ENCODE results near the gene CTNNA2. TPM values are rescaled to one million over a fixed set of nuclear protein-coding genes. Genes with fewer than 3 reads are reported as not detected.

CTNNA2 gene
- total and polyA plus RNA-seq, 8 donors, result 0.28 to 5.7 (median 0.44) TPM; not detected in 4

GRCh38 chr2:79573895-79574674, 61.2 kb downstream of the CTNNA2 start:
- no peak overlapping the region for H3K4me3 ChIP-seq
- intact Hi-C loops (cut with DNase I; ENCODE audit: low total_unique reads), result no loop called here
- no peaks in the 10 kb centered on the region for H3K4me1 ChIP-seq
- WGBS, 5 donors, result 61 to 69% (median 63%) methylated on average over 6 of the region's 6 CpGs
- no peak for DNase-seq
- TF ChIP-seq CTCF (IDR thresholded peaks at IDR 0.05), result no peak
- no peak for TF ChIP-seq POLR2A (IDR thresholded peaks at IDR 0.05)
- no peak for TF ChIP-seq EP300 (IDR thresholded peaks at IDR 0.05)
- no peak for TF ChIP-seq POLR2AphosphoS5 (IDR thresholded peaks at IDR 0.05)
- H3K36me3 ChIP-seq, result no peaks in the 10 kb centered on the region
- no peak overlapping the region for H3K27ac ChIP-seq
- H3K27me3 ChIP-seq, result no peaks in the 10 kb centered on the region
- H3K9me3 ChIP-seq, result no peaks in the 10 kb centered on the region

- TF ChIP-seq EP300 (IDR thresholded peaks at IDR 0.05) (no peak), POLR2A (IDR thresholded peaks at IDR 0.05) (no peak), POLR2AphosphoS5 (IDR thresholded peaks at IDR 0.05) (no peak), CTCF (IDR thresholded peaks at IDR 0.05) (no peak)
- Histone ChIP-seq H3K27ac (no peak overlapping the region), H3K9me3 (no peaks in the 10 kb centered on the region), H3K27me3 (no peaks in the 10 kb centered on the region), H3K4me1 (no peaks in the 10 kb centered on the region), H3K4me3 (no peak overlapping the region), H3K36me3 (no peaks in the 10 kb centered on the region)
- intact Hi-C loops (cut with DNase I; ENCODE audit: low total_unique reads), result no loop called here
- 52 to 59% (median 54%) methylated on average over 4 of the region's 4 CpGs for WGBS, 5 donors
- DNase-seq, result no peak
These were observed 63.6 kb downstream of the CTNNA2 start for GRCh38 chr2:79576451-79576850.

GRCh38 chr2:79578952-79579351, 66.1 kb downstream of the CTNNA2 start:
- 69 to 83% (median 79%) methylated on average over 1 of the region's 1 CpG for WGBS, 5 donors
- H3K27ac ChIP-seq, result no peak overlapping the region
- no peaks in the 10 kb centered on the region for H3K36me3 ChIP-seq
- no peak for TF ChIP-seq POLR2A (IDR thresholded peaks at IDR 0.05)
- TF ChIP-seq POLR2AphosphoS5 (IDR thresholded peaks at IDR 0.05), result no peak
- TF ChIP-seq EP300 (IDR thresholded peaks at IDR 0.05), result no peak
- no peak for TF ChIP-seq CTCF (IDR thresholded peaks at IDR 0.05)
- H3K4me3 ChIP-seq, result no peak overlapping the region
- intact Hi-C loops (cut with DNase I; ENCODE audit: low total_unique reads), result no loop called here
- no peaks in the 10 kb centered on the region for H3K27me3 ChIP-seq
- H3K4me1 ChIP-seq, result no peaks in the 10 kb centered on the region
- DNase-seq, result no peak
- H3K9me3 ChIP-seq, result no peaks in the 10 kb centered on the region

- WGBS, 5 donors, result 57 to 79% (median 67%) methylated on average over 6 of the region's 6 CpGs
- Histone ChIP-seq H3K36me3 (no peaks in the 10 kb centered on the region), H3K4me1 (no peaks in the 10 kb centered on the region), H3K9me3 (no peaks in the 10 kb centered on the region), H3K27me3 (no peaks in the 10 kb centered on the region), H3K27ac (no peak overlapping the region), H3K4me3 (no peak overlapping the region)
- TF ChIP-seq EP300 (IDR thresholded peaks at IDR 0.05) (no peak), CTCF (IDR thresholded peaks at IDR 0.05) (no peak), POLR2AphosphoS5 (IDR thresholded peaks at IDR 0.05) (no peak), POLR2A (IDR thresholded peaks at IDR 0.05) (no peak)
- intact Hi-C loops (cut with DNase I; ENCODE audit: low total_unique reads), result no loop called here
- no peak for DNase-seq
These were observed 67.3 kb downstream of the CTNNA2 start for GRCh38 chr2:79580175-79580574.
